Stomach (tissue), 9 donors: ENCODE results near the gene GARIN3. TPM values are rescaled to one million over a fixed set of nuclear protein-coding genes. Genes with fewer than 3 reads are reported as not detected.

Experiments
- DNase-seq, 2 donors: peaks; one replicate each; pipeline versions ENCODE4 v3.0.0 to v3.0.0-alpha.2; 2013 to 2019
- H3K27ac ChIP-seq, 5 donors: fragments of 200-600 bp in 4 of 5; sonication (generic) in 4 of 5; one replicate each; pipeline ENCODE4 v1.5.1; 2013 to 2019; ENCODE audit warnings: mild to moderate bottlenecking in 1 of 5, moderate library complexity in 1 of 5
- H3K27me3 ChIP-seq, 3 donors: fragments of 200-600 bp; sonication (generic); one replicate each; pipeline ENCODE4 v1.5.1; 2017 to 2019; ENCODE audit warnings: mixed run types in 1 of 3
- H3K36me3 ChIP-seq, 4 donors: fragments of 200-600 bp; sonication (generic); 1 replicate in 3 of 4; 2 replicates in 1 of 4; pipeline ENCODE4 v1.5.1; 2016 to 2019
- H3K4me1 ChIP-seq, 4 donors: fragments of 200-600 bp; sonication (generic); one replicate each; pipeline ENCODE4 v1.5.1; 2016 to 2019
- H3K4me3 ChIP-seq, 4 donors: fragments of 200-600 bp; sonication (generic) in 3 of 4; one replicate each; pipeline ENCODE4 v1.5.1; 2016 to 2019; ENCODE audit warnings: mild to moderate bottlenecking in 1 of 4
- H3K9me3 ChIP-seq, 4 donors: fragments of 200-600 bp; sonication (generic); one replicate each; pipeline ENCODE4 v1.5.1; 2016 to 2019
- CTCF ChIP-seq, 7 experiments: fragments of 450-650 bp in 4 of 7; fragments of 200-600 bp in 3 of 7; sonication (generic) in 3 of 7; IDR thresholded peaks; one replicate each; pipeline ENCODE4 v1.5.1; 2016 to 2019; ENCODE audit warnings: antibody characterized with exemption in 7 of 7, control low read depth in 2 of 7, mild to moderate bottlenecking in 1 of 7
- EP300 ChIP-seq: sonication (generic); formaldehyde crosslinking; IDR thresholded peaks from one replicate; pipeline ENCODE4 v1.6.1; 2017; ENCODE audit warnings: antibody characterized with exemption
- POLR2A ChIP-seq, 4 donors: fragments of 450-650 bp; IDR thresholded peaks; one replicate each; pipeline ENCODE4 v1.6.1; 2016; ENCODE audit warnings: antibody characterized with exemption in 4 of 4, control low read depth in 2 of 4, mild to moderate bottlenecking in 1 of 4, moderate library complexity in 1 of 4
- POLR2AphosphoS5 ChIP-seq, 3 donors: sonication (generic); formaldehyde crosslinking; IDR thresholded peaks; one replicate each; pipeline ENCODE4 v1.6.1; 2016; ENCODE audit warnings: antibody characterized with exemption in 3 of 3
- WGBS, 5 donors: extraction: QIAGEN DNeasy Blood & Tissue Kit in 3 of 5; methylation state at CpG; one replicate each; pipeline versions ENCODE4 v1.1.5 to v1.1.7; 2013 to 2018; 5-methylcytosine and 5-hydroxymethylcytosine counted together
- intact Hi-C: fragments of 100-400 bp; cut with DNase I; formaldehyde crosslinking; loops from one replicate; pipeline ENCODE4 v1.15.1; 2023; ENCODE audit warnings: low total_unique reads
- polyA plus RNA-seq, 3 donors: library from polyadenylated mRNA; stranded (reverse); fragments of 200-250 nt; gene quantifications; one replicate each; pipeline ENCODE4 v1.2.3, GENCODE V29; 2013
- total RNA-seq, 5 donors: library from RNA; depleted of rRNA; stranded (reverse); fragments of >200 nt; gene quantifications; one replicate each; pipeline versions ENCODE4 v1.1.0 to v1.2.3, GENCODE V29; 2014 to 2016
- donor health status: healthy with polysubstance abuse.
- donor health status: Bipolar disorder and iron deficiency.
- donor health status: healthy.

GARIN3 gene
- total and polyA plus RNA-seq, 8 donors, result not detected

GRCh38 chr5:157121709-157122108 is 44.4 kb downstream of the GARIN3 start:
- no peaks in the 10 kb centered on the region for H3K4me1 ChIP-seq
- H3K4me3 ChIP-seq, result no peak overlapping the region
- H3K9me3 ChIP-seq, result peaks cover 0 to 18% (median 7%) of the 10 kb centered on the region in 4 donors
- H3K27ac ChIP-seq, result no peak overlapping the region
- intact Hi-C loops, result no loop called here
- H3K27me3 ChIP-seq, result no peaks in the 10 kb centered on the region
- no peak for TF ChIP-seq CTCF (IDR thresholded peaks at IDR 0.05)
- TF ChIP-seq POLR2AphosphoS5 (IDR thresholded peaks at IDR 0.05), result no peak
- TF ChIP-seq POLR2A (IDR thresholded peaks at IDR 0.05), result no peak
- no peak for TF ChIP-seq EP300
- no peak for DNase-seq
- peaks cover 0 to 5% (median 0%) of the 10 kb centered on the region in 4 donors for H3K36me3 ChIP-seq

GRCh38 chr5:157120102-157120501 is 46.0 kb downstream of the GARIN3 start:
- intact Hi-C loops, result no loop called here
- peaks cover 0 to 18% (median 7%) of the 10 kb centered on the region in 4 donors for H3K9me3 ChIP-seq
- no peak for DNase-seq
- no peak overlapping the region for H3K27ac ChIP-seq
- no peak overlapping the region for H3K4me3 ChIP-seq
- TF ChIP-seq POLR2AphosphoS5 (IDR thresholded peaks at IDR 0.05), result no peak
- TF ChIP-seq CTCF (IDR thresholded peaks at IDR 0.05), result no peak
- TF ChIP-seq POLR2A (IDR thresholded peaks at IDR 0.05), result no peak
- TF ChIP-seq EP300, result no peak
- no peaks in the 10 kb centered on the region for H3K4me1 ChIP-seq
- 61 to 84% (median 80%) methylated on average over 1 of the region's 1 CpG for WGBS, 5 donors
- H3K36me3 ChIP-seq, result peaks cover 0 to 5% (median 0%) of the 10 kb centered on the region in 4 donors
- H3K27me3 ChIP-seq, result no peaks in the 10 kb centered on the region

- Histone ChIP-seq H3K27me3 (no peaks in the 10 kb centered on the region), H3K36me3 (no peaks in the 10 kb centered on the region), H3K4me3 (no peak overlapping the region), H3K9me3 (peaks cover 0 to 9% (median 3%) of the 10 kb centered on the region in 4 donors), H3K27ac (no peak overlapping the region), H3K4me1 (no peaks in the 10 kb centered on the region)
- TF ChIP-seq EP300, result no peak
- no peak for TF ChIP-seq POLR2A (IDR thresholded peaks at IDR 0.05)
- TF ChIP-seq POLR2AphosphoS5 (IDR thresholded peaks at IDR 0.05), result no peak
- no peak for TF ChIP-seq CTCF (IDR thresholded peaks at IDR 0.05)
- intact Hi-C loops, result no loop called here
- no peak for DNase-seq
- 59 to 69% (median 63%) methylated on average over 6 of the region's 6 CpGs for WGBS, 5 donors
Measured at GRCh38 chr5:157116483-157116954, 49.5 kb downstream of the GARIN3 start.

- intact Hi-C loops, result no loop called here
- no peak for DNase-seq
- WGBS, 5 donors, result 27 to 81% (median 57%) methylated on average over 1 of the region's 1 CpG
Measured at GRCh38 chr5:157115502-157115901, 50.6 kb downstream of the GARIN3 start.

More at GRCh38 chr5:157115502-157115901, 50.6 kb downstream of the GARIN3 start:
- no peaks in the 10 kb centered on the region for H3K9me3 ChIP-seq
- no peak overlapping the region for H3K27ac ChIP-seq
- TF ChIP-seq POLR2A (IDR thresholded peaks at IDR 0.05) (no peak), POLR2AphosphoS5 (IDR thresholded peaks at IDR 0.05) (no peak), CTCF (IDR thresholded peaks at IDR 0.05) (no peak), EP300 (no peak)
- H3K4me3 ChIP-seq, result no peak overlapping the region
- no peaks in the 10 kb centered on the region for H3K36me3 ChIP-seq
- H3K27me3 ChIP-seq, result no peaks in the 10 kb centered on the region
- H3K4me1 ChIP-seq, result no peaks in the 10 kb centered on the region
